Adrenal gland (tissue), 12 donors: ENCODE data around the gene TRIO. TPM values are rescaled to one million over a fixed set of nuclear protein-coding genes. Genes with fewer than 3 reads are reported as not detected.

ENCODE experiments used
- DNase-seq, 7 donors: peaks; one replicate each; pipeline ENCODE4 v3.0.0-alpha.2; 2019 to 2020
- H3K27ac ChIP-seq, 5 donors: fragments of 200-600 bp; sonication (generic) in 4 of 5; 1 replicate in 3 of 5; 2 replicates in 2 of 5; pipeline versions ENCODE4 v1.5.1 to v1.8.0; 2016 to 2020; ENCODE audit warnings: mild to moderate bottlenecking in 1 of 5
- H3K27me3 ChIP-seq: fragments of 200-600 bp; 2 replicates; pipeline ENCODE4 v1.8.0; 2021
- H3K36me3 ChIP-seq, 2 donors: fragments of 200-600 bp; replicated peaks in 1 of 2; 1 replicate in 1 of 2; 2 replicates in 1 of 2; pipeline versions ENCODE4 v1.5.1 to v1.8.0; 2018 to 2022
- H3K4me1 ChIP-seq, 2 donors: fragments of 200-600 bp; replicated peaks in 1 of 2; 1 replicate in 1 of 2; 2 replicates in 1 of 2; pipeline versions ENCODE4 v1.5.1 to v1.8.0; 2018 to 2021
- H3K4me3 ChIP-seq, 4 donors: fragments of 200-600 bp; sonication (generic) in 3 of 4; one replicate each; pipeline ENCODE4 v1.5.1; 2016 to 2018
- H3K9me3 ChIP-seq, 3 donors: fragments of 200-600 bp; sonication (generic) in 1 of 3; replicated peaks in 1 of 3; 1 replicate in 2 of 3; 2 replicates in 1 of 3; pipeline versions ENCODE4 v1.5.1 to v1.8.0; 2016 to 2021
- POLR2A ChIP-seq, 2 donors: fragments of 450-650 bp; IDR thresholded peaks; one replicate each; pipeline ENCODE4 v1.6.1; 2017; ENCODE audit warnings: antibody characterized with exemption in 2 of 2, mild to moderate bottlenecking in 2 of 2, moderate library complexity in 1 of 2
- WGBS, 4 donors: extraction: QIAGEN DNeasy Blood & Tissue Kit in 2 of 4; methylation state at CpG; one replicate each; pipeline versions ENCODE4 v1.1.5 to v1.1.7; 2013 to 2017; 5-methylcytosine and 5-hydroxymethylcytosine counted together
- intact Hi-C, 2 donors: fragments of 100-400 bp; cut with DNase I; formaldehyde crosslinking; loops; one replicate each; pipeline versions ENCODE4 v1.14.1 to v1.15.0; 2022 to 2023
- polyA plus RNA-seq, 3 donors: library from polyadenylated mRNA; stranded (reverse); fragments of 200-250 nt in 2 of 3; fragments of 350-450 nt in 1 of 3; fragmentation: Illumina TruSeq in 1 of 3; extraction: RNeasy Lipid Tissue Mini Kit (QIAGEN cat#74804) in 1 of 3; gene quantifications; one replicate each; pipeline ENCODE4 v1.2.3, GENCODE V29; 2013 to 2014
- total RNA-seq, 9 donors: library from RNA; depleted of rRNA in 4 of 9; stranded (reverse); fragments of >200 nt in 4 of 9; fragments of 120-200 nt in 1 of 9; fragmentation: NEBNext Ultra II Directional in 1 of 9; extraction: Animal tissue kit (Norgen Biotek cat#: 25700) in 1 of 9; gene quantifications; one replicate each; pipeline versions ENCODE4 v1.1.0 to v1.2.4, GENCODE V29; 2013 to 2023
- TF ChIP-seq, protein P1 (sequence below), 6 experiments: fragments of 450-650 bp in 4 of 6; fragments of 200-600 bp in 2 of 6; sonication (generic) in 1 of 6; IDR thresholded peaks; 1 replicate in 5 of 6; 2 replicates in 1 of 6; pipeline versions ENCODE4 v1.5.1 to v1.8.0; 2016 to 2021; ENCODE audit warnings: antibody characterized with exemption in 6 of 6, mild to moderate bottlenecking in 2 of 6, moderate library complexity in 1 of 6
- donor health status: healthy with polysubstance abuse.
- donor health status: Bipolar disorder and iron deficiency.
- donor health status: DM: yes; HTN: yes; CAD: no.
- donor health status: DM: no; HTN: no; CAD: no.
- donor health status: DM: no; HTN: no; CAD: no.
- donor health status: DM: yes; HTN: yes; CAD: no.

The TRIO gene
- total and polyA plus RNA-seq, 12 donors, result 27.3 to 109 (median 72.4) TPM

DNA sequence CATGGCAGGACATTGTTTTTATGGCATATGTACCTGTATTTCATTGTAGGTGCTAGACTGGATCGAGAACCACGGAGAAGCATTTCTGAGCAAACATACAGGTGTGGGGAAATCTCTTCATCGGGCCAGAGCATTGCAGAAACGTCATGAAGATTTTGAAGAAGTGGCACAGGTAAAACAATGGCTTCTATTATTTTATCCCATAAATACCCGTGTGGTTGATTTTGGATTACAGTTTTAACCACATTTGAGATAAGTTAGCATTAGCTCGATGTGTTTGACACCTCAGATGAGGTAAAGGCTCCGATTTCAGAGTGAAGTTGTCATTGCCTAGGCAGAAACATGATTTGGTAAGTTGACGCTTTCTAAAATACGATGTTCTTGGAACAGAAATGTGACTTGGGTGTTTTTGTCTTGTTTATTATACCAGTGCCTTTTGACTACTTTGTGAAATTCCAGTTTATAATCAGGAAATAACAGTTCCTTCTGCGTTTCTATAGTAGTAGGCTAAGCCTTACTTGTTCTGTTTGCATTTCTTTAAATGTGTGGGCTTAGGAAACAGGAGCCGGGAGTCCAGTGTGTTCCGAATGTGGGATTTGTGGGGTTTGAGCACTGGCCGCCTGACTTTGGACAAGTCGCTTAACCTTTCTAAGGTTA lies 187.7 kb downstream of the TRIO start:
- Histone ChIP-seq H3K4me3 (no peak overlapping the region), H3K36me3 (peaks cover 0 to 6% of the 10 kb centered on the region in 2 donors), H3K4me1 (peaks cover 0 to 8% of the 10 kb centered on the region in 2 donors), H3K27ac (no peak overlapping the region), H3K27me3 (no peaks in the 10 kb centered on the region), H3K9me3 (no peaks in the 10 kb centered on the region)
- no peak for DNase-seq
- WGBS, 4 donors, result 78 to 88% (median 85%) methylated on average over 14 of the region's 14 CpGs
- TF ChIP-seq, protein P1, sequence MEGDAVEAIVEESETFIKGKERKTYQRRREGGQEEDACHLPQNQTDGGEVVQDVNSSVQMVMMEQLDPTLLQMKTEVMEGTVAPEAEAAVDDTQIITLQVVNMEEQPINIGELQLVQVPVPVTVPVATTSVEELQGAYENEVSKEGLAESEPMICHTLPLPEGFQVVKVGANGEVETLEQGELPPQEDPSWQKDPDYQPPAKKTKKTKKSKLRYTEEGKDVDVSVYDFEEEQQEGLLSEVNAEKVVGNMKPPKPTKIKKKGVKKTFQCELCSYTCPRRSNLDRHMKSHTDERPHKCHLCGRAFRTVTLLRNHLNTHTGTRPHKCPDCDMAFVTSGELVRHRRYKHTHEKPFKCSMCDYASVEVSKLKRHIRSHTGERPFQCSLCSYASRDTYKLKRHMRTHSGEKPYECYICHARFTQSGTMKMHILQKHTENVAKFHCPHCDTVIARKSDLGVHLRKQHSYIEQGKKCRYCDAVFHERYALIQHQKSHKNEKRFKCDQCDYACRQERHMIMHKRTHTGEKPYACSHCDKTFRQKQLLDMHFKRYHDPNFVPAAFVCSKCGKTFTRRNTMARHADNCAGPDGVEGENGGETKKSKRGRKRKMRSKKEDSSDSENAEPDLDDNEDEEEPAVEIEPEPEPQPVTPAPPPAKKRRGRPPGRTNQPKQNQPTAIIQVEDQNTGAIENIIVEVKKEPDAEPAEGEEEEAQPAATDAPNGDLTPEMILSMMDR (IDR thresholded peaks at IDR 0.05), result no peak
- TF ChIP-seq POLR2A (IDR thresholded peaks at IDR 0.05), result no peak
- intact Hi-C loops, result no loop called here

- Histone ChIP-seq H3K36me3 (peaks cover 0 to 7% of the 10 kb centered on the region in 2 donors), H3K4me3 (no peak overlapping the region), H3K4me1 (peaks cover 0 to 8% of the 10 kb centered on the region in 2 donors), H3K27ac (peak overlapping the region in 2 of 5 donors; percentile 23 to 32), H3K9me3 (no peaks in the 10 kb centered on the region), H3K27me3 (no peaks in the 10 kb centered on the region)
- intact Hi-C loops, result no loop called here
- WGBS, 4 donors, result 64 to 87% (median 72%) methylated on average over 4 of the region's 4 CpGs
- DNase-seq, result no peak
- TF ChIP-seq, protein P1 (IDR thresholded peaks at IDR 0.05), result no peak
- no peak for TF ChIP-seq POLR2A (IDR thresholded peaks at IDR 0.05)
These were observed 188.2 kb downstream of the TRIO start for GRCh38 chr5:14331386-14331781.

GRCh38 chr5:14332038-14332631 lies 189.0 kb downstream of the TRIO start:
- peak overlapping the region in 2 of 5 donors; percentile 23 to 32 for H3K27ac ChIP-seq
- H3K9me3 ChIP-seq, result no peaks in the 10 kb centered on the region
- no peak overlapping the region for H3K4me3 ChIP-seq
- intact Hi-C loops, result no loop called here
- H3K4me1 ChIP-seq, result peaks cover 0 to 8% of the 10 kb centered on the region in 2 donors
- H3K27me3 ChIP-seq, result no peaks in the 10 kb centered on the region
- TF ChIP-seq POLR2A (IDR thresholded peaks at IDR 0.05), result no peak
- TF ChIP-seq, protein P1 (IDR thresholded peaks at IDR 0.05), result no peak
- H3K36me3 ChIP-seq, result peaks cover 0 to 14% of the 10 kb centered on the region in 2 donors
- DNase-seq, result no peak
- whole genome bisulfite sequencing, 4 donors, result 39 to 42% (median 40%) methylated on average over 6 of the region's 6 CpGs

DNA sequence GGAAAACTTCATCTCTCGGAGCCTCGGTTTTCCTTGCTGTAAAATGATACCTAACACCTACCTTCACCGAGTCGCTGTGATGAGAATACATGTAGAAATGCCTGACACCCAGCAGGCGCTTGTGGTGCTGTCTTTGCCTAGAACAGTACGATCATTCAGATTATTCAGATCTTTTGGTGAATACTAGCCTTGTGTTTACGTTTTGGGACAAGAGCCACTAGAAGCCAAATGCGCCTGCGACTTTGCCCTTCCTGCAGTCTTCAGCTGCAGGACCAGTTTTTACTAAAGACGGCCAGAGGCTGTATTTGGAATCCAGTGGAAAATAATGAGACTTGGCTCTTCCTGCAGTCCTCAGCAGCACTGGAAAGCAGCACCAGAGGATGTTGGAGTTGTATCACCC lies 189.6 kb downstream of the TRIO start:
- intact Hi-C loops, result no loop called here
- Histone ChIP-seq H3K4me1 (peaks cover 0 to 8% of the 10 kb centered on the region in 2 donors), H3K27me3 (no peaks in the 10 kb centered on the region), H3K4me3 (no peak overlapping the region), H3K9me3 (no peaks in the 10 kb centered on the region), H3K36me3 (peaks cover 0 to 21% of the 10 kb centered on the region in 2 donors), H3K27ac (no peak overlapping the region)
- no peak for DNase-seq
- TF ChIP-seq, protein P1 (IDR thresholded peaks at IDR 0.05), result no peak
- no peak for TF ChIP-seq POLR2A (IDR thresholded peaks at IDR 0.05)
- WGBS, 4 donors, result 93 to 95% (median 94%) methylated on average over 10 of the region's 10 CpGs
